Lower leg skin (tissue), 3 donors: ENCODE data around the gene RUNX2.

ENCODE experiments used
- POLR2A ChIP-seq, 2 donors: fragments of 450-650 bp; IDR thresholded peaks; one replicate each; pipeline ENCODE4 v1.6.1; 2016 to 2017; ENCODE audit warnings: antibody characterized with exemption in 2 of 2, mild to moderate bottlenecking in 1 of 2, moderate library complexity in 1 of 2
- TF ChIP-seq, protein P1 (sequence below), 3 donors: fragments of 450-650 bp; IDR thresholded peaks; one replicate each; pipeline ENCODE4 v1.5.1; 2016; ENCODE audit warnings: antibody characterized with exemption in 3 of 3, mild to moderate bottlenecking in 3 of 3, moderate library complexity in 2 of 3

DNA sequence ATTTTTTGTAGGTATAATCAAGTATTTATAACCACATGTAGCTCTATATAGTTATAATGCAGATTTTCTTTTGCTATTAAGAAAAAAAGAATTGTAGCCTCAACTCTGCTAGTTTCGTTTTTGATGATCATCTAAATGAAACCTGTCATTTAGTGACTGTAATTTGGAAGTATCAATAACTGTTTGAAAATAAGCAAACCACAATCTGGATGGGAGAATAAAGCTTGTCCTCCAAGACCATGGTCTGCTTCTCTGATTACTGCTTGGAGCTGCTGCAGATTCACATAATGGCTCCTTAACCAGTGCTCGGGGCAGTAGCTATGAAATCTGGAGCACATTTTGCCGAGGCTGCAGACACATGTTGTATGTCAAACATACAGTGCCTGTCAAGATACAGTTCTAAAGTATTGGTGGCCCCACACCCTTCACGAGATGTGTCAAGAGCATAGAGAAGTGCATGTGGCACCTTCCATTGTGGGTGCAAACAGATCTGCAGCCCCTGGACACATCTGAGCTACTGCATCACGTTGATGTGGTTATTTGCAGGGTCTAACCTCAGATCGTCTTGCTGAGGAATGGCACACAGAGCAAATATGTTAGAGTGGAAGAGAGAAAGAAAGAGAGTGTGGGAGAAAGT lies 305.3 kb downstream of the RUNX2 start:
- TF ChIP-seq, protein P1, sequence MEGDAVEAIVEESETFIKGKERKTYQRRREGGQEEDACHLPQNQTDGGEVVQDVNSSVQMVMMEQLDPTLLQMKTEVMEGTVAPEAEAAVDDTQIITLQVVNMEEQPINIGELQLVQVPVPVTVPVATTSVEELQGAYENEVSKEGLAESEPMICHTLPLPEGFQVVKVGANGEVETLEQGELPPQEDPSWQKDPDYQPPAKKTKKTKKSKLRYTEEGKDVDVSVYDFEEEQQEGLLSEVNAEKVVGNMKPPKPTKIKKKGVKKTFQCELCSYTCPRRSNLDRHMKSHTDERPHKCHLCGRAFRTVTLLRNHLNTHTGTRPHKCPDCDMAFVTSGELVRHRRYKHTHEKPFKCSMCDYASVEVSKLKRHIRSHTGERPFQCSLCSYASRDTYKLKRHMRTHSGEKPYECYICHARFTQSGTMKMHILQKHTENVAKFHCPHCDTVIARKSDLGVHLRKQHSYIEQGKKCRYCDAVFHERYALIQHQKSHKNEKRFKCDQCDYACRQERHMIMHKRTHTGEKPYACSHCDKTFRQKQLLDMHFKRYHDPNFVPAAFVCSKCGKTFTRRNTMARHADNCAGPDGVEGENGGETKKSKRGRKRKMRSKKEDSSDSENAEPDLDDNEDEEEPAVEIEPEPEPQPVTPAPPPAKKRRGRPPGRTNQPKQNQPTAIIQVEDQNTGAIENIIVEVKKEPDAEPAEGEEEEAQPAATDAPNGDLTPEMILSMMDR (IDR thresholded peaks at IDR 0.05) = no peak
- TF ChIP-seq POLR2A (IDR thresholded peaks at IDR 0.05) = no peak
